Adrenal gland (tissue), 12 donors: ENCODE measurements around the gene TPX2. TPM values are rescaled to one million over a fixed set of nuclear protein-coding genes. Genes with fewer than 3 reads are reported as not detected.
"Not testable (repeated sequence)": the region's sequence is repeated elsewhere in the genome, so short reads cannot be mapped to it uniquely, and the experiment has no call there.

Source experiments
- DNase-seq, 7 donors: peaks; one replicate each; pipeline ENCODE4 v3.0.0-alpha.2; 2019 to 2020
- H3K27ac ChIP-seq, 5 donors: fragments of 200-600 bp; sonication (generic) in 4 of 5; 1 replicate in 3 of 5; 2 replicates in 2 of 5; pipeline versions ENCODE4 v1.5.1 to v1.8.0; 2016 to 2020; ENCODE audit warnings: mild to moderate bottlenecking in 1 of 5
- H3K27me3 ChIP-seq: fragments of 200-600 bp; 2 replicates; pipeline ENCODE4 v1.8.0; 2021
- H3K36me3 ChIP-seq, 2 donors: fragments of 200-600 bp; replicated peaks in 1 of 2; 1 replicate in 1 of 2; 2 replicates in 1 of 2; pipeline versions ENCODE4 v1.5.1 to v1.8.0; 2018 to 2022
- H3K4me1 ChIP-seq, 2 donors: fragments of 200-600 bp; replicated peaks in 1 of 2; 1 replicate in 1 of 2; 2 replicates in 1 of 2; pipeline versions ENCODE4 v1.5.1 to v1.8.0; 2018 to 2021
- H3K4me3 ChIP-seq, 4 donors: fragments of 200-600 bp; sonication (generic) in 3 of 4; one replicate each; pipeline ENCODE4 v1.5.1; 2016 to 2018
- H3K9me3 ChIP-seq, 3 donors: fragments of 200-600 bp; sonication (generic) in 1 of 3; replicated peaks in 1 of 3; 1 replicate in 2 of 3; 2 replicates in 1 of 3; pipeline versions ENCODE4 v1.5.1 to v1.8.0; 2016 to 2021
- POLR2A ChIP-seq, 2 donors: fragments of 450-650 bp; IDR thresholded peaks; one replicate each; pipeline ENCODE4 v1.6.1; 2017; ENCODE audit warnings: antibody characterized with exemption in 2 of 2, mild to moderate bottlenecking in 2 of 2, moderate library complexity in 1 of 2
- WGBS, 4 donors: extraction: QIAGEN DNeasy Blood & Tissue Kit in 2 of 4; methylation state at CpG; one replicate each; pipeline versions ENCODE4 v1.1.5 to v1.1.7; 2013 to 2017; 5-methylcytosine and 5-hydroxymethylcytosine counted together
- intact Hi-C, 2 donors: fragments of 100-400 bp; cut with DNase I; formaldehyde crosslinking; loops; one replicate each; pipeline versions ENCODE4 v1.14.1 to v1.15.0; 2022 to 2023
- polyA plus RNA-seq, 3 donors: library from polyadenylated mRNA; stranded (reverse); fragments of 200-250 nt in 2 of 3; fragments of 350-450 nt in 1 of 3; fragmentation: Illumina TruSeq in 1 of 3; extraction: RNeasy Lipid Tissue Mini Kit (QIAGEN cat#74804) in 1 of 3; gene quantifications; one replicate each; pipeline ENCODE4 v1.2.3, GENCODE V29; 2013 to 2014
- total RNA-seq, 9 donors: library from RNA; depleted of rRNA in 4 of 9; stranded (reverse); fragments of >200 nt in 4 of 9; fragments of 120-200 nt in 1 of 9; fragmentation: NEBNext Ultra II Directional in 1 of 9; extraction: Animal tissue kit (Norgen Biotek cat#: 25700) in 1 of 9; gene quantifications; one replicate each; pipeline versions ENCODE4 v1.1.0 to v1.2.4, GENCODE V29; 2013 to 2023
- TF ChIP-seq, protein P1 (sequence below), 6 experiments: fragments of 450-650 bp in 4 of 6; fragments of 200-600 bp in 2 of 6; sonication (generic) in 1 of 6; IDR thresholded peaks; 1 replicate in 5 of 6; 2 replicates in 1 of 6; pipeline versions ENCODE4 v1.5.1 to v1.8.0; 2016 to 2021; ENCODE audit warnings: antibody characterized with exemption in 6 of 6, mild to moderate bottlenecking in 2 of 6, moderate library complexity in 1 of 6
- donor health status: healthy with polysubstance abuse.
- donor health status: Bipolar disorder and iron deficiency.
- donor health status: DM: yes; HTN: yes; CAD: no.
- donor health status: DM: no; HTN: no; CAD: no.
- donor health status: DM: no; HTN: no; CAD: no.
- donor health status: DM: yes; HTN: yes; CAD: no.

TPX2 gene
- total and polyA plus RNA-seq, 12 donors: 0.40 to 22.6 (median 2.5) TPM

DNA sequence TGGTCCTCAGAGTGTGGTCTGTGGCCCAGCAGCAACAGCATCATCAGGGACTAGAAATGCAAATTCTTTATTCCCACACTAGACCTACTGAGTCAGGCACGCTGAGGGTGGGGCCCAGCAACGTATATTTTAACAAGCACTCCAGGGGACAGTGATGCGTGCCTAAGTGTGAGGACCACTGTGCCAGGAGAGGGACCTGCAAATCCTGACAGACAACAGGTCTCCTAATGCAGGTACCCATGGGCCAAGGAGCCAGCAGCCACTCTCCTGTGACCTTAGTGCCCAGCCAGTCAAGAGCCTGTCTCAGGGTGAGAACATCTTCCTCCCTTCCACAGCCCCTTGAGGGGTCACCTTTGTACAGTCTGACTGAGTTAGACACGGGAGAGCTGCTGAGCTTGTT, 72.1 kb downstream of the TPX2 start:
- TF ChIP-seq POLR2A (IDR thresholded peaks at IDR 0.05): no peak
- TF ChIP-seq, protein P1, sequence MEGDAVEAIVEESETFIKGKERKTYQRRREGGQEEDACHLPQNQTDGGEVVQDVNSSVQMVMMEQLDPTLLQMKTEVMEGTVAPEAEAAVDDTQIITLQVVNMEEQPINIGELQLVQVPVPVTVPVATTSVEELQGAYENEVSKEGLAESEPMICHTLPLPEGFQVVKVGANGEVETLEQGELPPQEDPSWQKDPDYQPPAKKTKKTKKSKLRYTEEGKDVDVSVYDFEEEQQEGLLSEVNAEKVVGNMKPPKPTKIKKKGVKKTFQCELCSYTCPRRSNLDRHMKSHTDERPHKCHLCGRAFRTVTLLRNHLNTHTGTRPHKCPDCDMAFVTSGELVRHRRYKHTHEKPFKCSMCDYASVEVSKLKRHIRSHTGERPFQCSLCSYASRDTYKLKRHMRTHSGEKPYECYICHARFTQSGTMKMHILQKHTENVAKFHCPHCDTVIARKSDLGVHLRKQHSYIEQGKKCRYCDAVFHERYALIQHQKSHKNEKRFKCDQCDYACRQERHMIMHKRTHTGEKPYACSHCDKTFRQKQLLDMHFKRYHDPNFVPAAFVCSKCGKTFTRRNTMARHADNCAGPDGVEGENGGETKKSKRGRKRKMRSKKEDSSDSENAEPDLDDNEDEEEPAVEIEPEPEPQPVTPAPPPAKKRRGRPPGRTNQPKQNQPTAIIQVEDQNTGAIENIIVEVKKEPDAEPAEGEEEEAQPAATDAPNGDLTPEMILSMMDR (IDR thresholded peaks at IDR 0.05): no peak
- peaks cover 0 to 3% of the 10 kb centered on the region in 2 donors for H3K4me1 ChIP-seq
- peak in 1 of 7 donors; percentile 15 for DNase-seq
- no peaks in the 10 kb centered on the region for H3K27me3 ChIP-seq
- H3K27ac ChIP-seq: no peak overlapping the region
- H3K36me3 ChIP-seq: no peaks in the 10 kb centered on the region
- intact Hi-C loops: no loop called here
- 91 to 97% (median 93%) methylated on average over 4 of the region's 4 CpGs for WGBS, 4 donors
- no peaks in the 10 kb centered on the region for H3K9me3 ChIP-seq
- no peak overlapping the region for H3K4me3 ChIP-seq

DNA sequence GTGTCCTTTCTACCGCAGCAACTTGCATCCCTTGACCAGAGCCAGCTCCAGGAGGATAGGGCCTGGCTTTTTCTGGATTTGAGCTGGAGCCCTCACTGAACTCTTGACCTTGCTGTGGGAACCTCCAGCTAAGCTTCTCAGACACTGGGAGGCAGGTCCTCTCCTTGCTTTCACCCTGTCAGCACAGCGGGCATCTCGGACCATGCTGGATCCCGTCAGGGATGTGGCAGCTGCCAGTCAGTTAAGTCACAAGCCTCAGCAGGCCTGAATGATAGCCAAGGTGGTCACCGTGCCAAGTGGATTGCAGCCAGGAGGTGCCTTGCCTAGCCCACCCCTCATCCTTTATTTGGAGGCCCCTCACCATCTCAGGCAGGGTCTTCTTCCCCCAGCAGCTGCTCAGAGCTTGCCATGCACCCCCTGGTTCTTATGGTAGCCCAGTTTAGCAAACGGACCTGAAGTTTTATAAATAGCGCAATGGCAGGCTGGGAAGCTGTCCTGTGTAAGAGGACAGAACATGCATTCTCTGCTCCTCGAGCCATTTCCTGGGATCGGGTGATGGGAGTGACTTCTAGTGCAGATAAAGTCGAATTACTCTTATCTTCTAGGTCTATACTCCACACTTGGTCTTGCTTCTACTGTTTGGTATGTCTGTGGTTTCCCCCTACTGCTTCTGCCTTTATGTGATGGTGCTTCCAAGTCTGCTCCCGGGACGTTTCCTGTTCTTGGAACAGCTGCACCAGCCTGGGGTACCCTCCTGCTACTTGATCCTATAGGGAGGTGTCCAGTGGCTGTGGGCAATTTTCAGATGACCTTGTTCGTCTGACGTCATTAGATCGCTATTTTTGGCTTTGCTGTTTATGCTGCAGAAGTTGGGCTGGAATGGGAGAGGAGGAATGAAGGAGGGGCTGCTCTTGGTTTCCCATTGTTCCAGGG, 73.0 kb downstream of the TPX2 start:
- intact Hi-C loops: no loop called here
- Histone ChIP-seq H3K36me3 (no peaks in the 10 kb centered on the region), H3K4me1 (peaks cover 0 to 3% of the 10 kb centered on the region in 2 donors), H3K27me3 (no peaks in the 10 kb centered on the region), H3K9me3 (no peaks in the 10 kb centered on the region), H3K27ac (no peak overlapping the region), H3K4me3 (no peak overlapping the region)
- 42 to 48% (median 45%) methylated on average over 11 to 15 of the region's 15 CpGs for WGBS, 4 donors
- DNase-seq: peak in 1 of 7 donors; percentile 33
- TF ChIP-seq POLR2A (IDR thresholded peaks at IDR 0.05): no peak
- TF ChIP-seq, protein P1 (IDR thresholded peaks at IDR 0.05): no peak

DNA sequence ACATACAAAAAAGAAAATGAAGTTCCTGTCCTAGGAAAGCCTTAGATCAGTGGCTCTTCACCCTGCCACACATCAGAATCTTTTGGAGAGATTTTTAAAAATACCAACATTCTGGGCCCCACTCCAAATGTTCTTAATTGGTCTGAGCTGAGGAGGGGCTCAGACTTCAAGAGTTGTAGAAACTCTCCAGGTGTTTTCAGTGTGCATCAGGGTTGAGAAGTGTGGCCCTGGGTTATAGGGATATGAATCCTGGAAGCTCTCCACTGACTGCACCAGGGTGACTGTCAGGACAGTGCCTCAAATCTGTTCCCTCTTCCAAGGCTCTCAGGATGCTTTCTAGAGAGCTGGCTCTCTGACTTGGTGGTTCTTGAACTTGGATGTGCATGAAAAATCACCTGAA, 74.5 kb downstream of the TPX2 start:
- intact Hi-C loops: no loop called here
- no peak overlapping the region for H3K27ac ChIP-seq
- no peak for DNase-seq
- no peaks in the 10 kb centered on the region for H3K27me3 ChIP-seq
- no peaks in the 10 kb centered on the region for H3K9me3 ChIP-seq
- no peak overlapping the region for H3K4me3 ChIP-seq
- peaks cover 0 to 3% of the 10 kb centered on the region in 2 donors for H3K4me1 ChIP-seq
- no peaks in the 10 kb centered on the region for H3K36me3 ChIP-seq
- TF ChIP-seq, protein P1 (IDR thresholded peaks at IDR 0.05): no peak
- no peak for TF ChIP-seq POLR2A (IDR thresholded peaks at IDR 0.05)

DNA sequence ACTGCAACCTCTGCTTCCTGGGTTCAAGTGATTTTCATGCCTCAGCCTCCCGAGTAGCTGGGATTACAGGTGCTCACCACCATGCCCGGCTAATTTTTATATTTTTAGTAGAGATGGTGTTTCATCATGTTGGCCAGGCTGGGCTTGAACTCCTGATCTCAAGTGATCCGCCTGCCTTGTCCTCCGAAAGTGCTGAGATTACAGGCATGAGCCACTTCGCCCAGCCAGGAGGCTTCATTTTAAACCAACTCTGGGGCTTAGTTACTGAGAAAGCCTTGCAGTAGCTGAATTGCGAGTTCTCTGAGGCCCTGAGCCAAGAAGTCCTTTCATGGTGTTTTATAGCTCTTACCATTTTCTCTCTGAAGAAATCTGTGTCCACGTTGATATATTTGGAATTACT, 75.1 kb downstream of the TPX2 start:
- H3K9me3 ChIP-seq, H3K4me3 ChIP-seq, intact Hi-C loops, H3K27me3 ChIP-seq, DNase-seq, H3K4me1 ChIP-seq, H3K36me3 ChIP-seq, H3K27ac ChIP-seq: not testable (repeated sequence)
- WGBS, 4 donors: 89 to 93% (median 91%) methylated on average over 7 of the region's 7 CpGs
